ENCODE data around the gene HIVEP3. TPM values are rescaled to one million over a fixed set of nuclear protein-coding genes. Genes with fewer than 3 reads are reported as not detected.

The HIVEP3 gene
- polyA plus RNA-seq, 4 donors: 3.5 to 4.8 (median 4.6) TPM

DNA sequence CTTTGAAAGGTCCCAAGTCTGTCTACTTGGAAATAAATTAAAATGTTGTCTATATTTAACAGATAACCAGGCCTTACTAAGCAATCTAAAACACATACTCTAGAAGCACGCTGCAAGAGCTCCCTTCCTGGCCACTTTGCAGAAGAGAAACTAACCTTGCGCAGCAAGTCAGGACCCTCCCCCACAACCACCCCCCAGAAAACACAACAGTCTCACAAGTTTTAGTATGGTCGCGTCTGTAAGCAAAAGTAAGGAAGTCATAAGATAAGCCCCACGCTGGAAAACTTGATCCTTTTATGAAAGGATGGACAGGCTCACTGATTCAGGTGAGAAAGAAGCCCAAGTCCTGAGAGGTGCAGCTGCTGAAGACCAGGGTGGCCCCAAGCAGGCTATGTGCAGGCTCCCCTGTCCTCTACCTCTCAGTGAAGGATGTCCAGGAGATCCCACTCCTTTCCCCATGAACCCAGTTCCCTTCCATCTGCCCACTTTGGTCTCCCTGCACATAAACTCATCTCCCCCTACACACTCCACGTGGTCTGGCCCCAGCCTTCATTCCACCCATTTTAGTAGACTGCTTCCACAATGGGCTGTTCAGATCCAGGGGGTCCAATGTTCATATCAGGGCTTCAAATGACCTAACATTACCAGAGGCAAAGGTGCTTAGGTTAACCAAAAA lies 23.8 kb downstream of the HIVEP3 start:
- no peak for DNase-seq (ENCODE audit: low read depth in 4 of 4, low spot score in 2 of 4)

GRCh38 chr1:41894101-41894807 lies 24.5 kb downstream of the HIVEP3 start:
- no peak for DNase-seq (ENCODE audit: low read depth in 4 of 4, low spot score in 2 of 4)

DNA sequence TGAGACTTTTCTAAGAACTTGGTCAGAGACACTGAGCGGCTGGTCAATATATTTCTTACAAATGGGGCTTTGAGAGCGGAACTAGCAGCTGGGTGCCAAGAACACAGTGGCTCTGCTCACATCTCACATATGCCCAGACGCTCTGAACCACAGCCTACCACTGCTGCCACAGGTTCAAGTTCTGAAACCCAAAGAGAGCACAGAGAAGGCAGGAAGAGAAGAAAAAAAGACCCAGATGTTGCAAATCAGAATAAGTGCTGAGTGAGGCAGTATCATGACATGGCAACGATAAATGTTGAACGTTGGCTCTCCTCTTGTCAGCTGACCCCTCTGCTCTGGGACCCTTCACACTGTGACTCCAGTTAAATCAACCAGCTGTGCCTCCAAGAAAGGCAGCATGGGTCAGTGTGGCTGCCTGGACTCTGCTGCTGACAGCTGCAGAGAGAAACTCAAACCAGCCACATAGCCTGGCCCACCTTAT lies 26.4 kb downstream of the HIVEP3 start:
- peak in 1 of 4 donors; percentile 13 for DNase-seq (ENCODE audit: low read depth in 4 of 4, low spot score in 2 of 4)

DNA sequence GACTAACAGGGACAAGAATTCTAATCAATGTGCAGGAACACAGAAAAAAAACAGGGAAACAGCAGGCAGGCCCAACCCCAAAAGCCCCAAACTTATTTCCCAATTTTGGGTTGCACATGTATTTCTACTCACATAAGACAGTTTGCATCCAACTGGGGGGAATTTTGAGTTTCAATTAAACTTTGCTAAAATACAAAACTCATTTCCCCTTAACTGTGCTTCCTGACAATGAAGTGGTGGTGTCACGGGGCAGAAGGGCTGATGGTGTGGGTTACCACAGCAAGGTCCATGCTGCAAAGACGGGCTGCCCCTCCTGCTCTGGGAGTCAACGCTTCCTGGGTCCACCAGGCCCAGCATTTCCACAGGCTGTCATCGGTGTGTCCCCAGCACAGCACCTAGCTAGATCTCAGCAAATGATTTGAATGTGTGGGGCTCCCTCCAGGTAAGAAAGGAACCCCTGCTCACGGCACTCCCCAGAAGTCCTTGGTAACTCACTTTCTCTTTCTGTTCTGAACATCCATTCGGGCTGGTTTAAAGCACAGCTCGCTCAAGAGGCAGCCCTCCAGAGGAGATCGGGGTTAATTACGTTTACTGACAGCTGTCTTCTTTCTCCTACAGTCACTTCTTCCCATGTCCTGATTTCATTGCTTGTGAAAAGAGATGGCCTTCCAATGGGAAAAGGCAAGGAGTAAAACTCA lies 27.4 kb downstream of the HIVEP3 start:
- no peak for DNase-seq (ENCODE audit: low read depth in 4 of 4, low spot score in 2 of 4)

GRCh38 chr1:41890825-41891198 lies 27.9 kb downstream of the HIVEP3 start:
- DNase-seq (ENCODE audit: low read depth in 4 of 4, low spot score in 2 of 4): no peak

DNA sequence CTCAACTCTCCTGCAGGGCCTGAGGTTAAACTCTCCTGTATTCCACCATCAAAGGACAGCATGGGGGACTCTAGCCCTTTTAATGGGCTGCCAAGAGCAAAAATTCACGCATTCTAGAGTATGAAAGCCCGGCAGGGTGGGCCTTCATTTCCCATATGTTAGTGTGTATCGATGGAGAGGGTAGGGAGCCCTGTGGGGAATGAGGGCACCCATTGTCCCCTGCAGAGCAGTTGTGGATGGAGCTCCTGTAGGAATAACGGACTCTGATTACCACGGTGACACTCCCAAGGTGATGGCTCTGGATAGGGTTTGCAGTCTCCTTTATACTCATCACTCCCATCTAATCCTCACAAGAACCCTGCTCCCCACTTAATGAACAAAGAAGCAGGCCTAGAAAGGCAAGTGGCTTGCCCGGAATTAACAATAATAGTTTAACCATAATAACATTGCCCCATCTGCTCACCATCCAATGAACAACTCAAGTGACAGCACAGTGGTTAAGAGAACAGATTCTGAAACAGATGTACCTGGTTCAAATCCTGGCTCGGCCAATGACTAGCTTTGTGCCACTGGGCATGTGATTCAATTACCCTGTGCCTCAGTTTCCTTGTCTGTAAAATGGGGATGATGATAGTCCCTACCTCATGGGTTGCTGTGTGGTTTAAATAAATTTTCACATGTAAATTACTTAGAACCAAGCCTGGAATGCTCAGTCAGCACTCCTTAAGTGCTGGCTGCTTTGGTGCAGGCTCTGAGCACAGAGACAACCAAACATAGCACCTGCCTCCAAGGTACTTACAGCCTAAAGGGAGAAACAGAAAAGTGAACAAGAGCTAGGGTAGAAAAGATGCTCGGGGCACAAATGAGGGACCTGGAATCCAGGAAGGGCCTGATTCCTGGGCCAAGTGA lies 29.0 kb downstream of the HIVEP3 start:
- DNase-seq (ENCODE audit: low read depth in 4 of 4, low spot score in 2 of 4): no peak

- no peak for DNase-seq (ENCODE audit: low read depth in 4 of 4, low spot score in 2 of 4)
Measured at GRCh38 chr1:41888756-41889155, 30.0 kb downstream of the HIVEP3 start.

DNA sequence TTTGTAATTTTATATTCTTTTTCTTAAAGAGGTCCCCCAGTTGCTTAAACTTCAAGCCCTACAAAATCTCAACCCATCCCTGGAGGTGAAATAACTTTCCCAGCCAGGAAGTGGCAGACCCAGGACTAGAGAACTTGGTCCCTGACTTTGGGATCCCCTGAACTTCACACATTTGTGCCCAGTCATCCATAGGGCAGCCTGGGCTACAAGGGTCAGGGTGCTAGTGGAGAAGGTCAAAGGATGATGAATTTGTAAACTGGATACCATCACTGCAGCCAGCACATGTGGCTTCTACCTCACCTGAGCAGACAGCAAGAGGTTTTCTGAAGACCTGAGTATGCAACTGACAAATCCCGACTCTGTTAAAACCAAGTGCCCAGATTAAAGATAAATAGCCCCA lies 31.4 kb downstream of the HIVEP3 start:
- no peak for DNase-seq (ENCODE audit: low read depth in 4 of 4, low spot score in 2 of 4)

GRCh38 chr1:41884256-41885230 lies 34.2 kb downstream of the HIVEP3 start:
- DNase-seq (ENCODE audit: low read depth in 4 of 4, low spot score in 2 of 4): no peak

- DNase-seq (ENCODE audit: low read depth in 4 of 4, low spot score in 2 of 4): no peak
Measured at GRCh38 chr1:41883507-41883906, 35.2 kb downstream of the HIVEP3 start.

GRCh38 chr1:41882486-41882885 lies 36.2 kb downstream of the HIVEP3 start:
- no peak for DNase-seq (ENCODE audit: low read depth in 4 of 4, low spot score in 2 of 4)

- DNase-seq (ENCODE audit: low read depth in 4 of 4, low spot score in 2 of 4): no peak
Measured at GRCh38 chr1:41882068-41882477, 36.6 kb downstream of the HIVEP3 start.

DNA sequence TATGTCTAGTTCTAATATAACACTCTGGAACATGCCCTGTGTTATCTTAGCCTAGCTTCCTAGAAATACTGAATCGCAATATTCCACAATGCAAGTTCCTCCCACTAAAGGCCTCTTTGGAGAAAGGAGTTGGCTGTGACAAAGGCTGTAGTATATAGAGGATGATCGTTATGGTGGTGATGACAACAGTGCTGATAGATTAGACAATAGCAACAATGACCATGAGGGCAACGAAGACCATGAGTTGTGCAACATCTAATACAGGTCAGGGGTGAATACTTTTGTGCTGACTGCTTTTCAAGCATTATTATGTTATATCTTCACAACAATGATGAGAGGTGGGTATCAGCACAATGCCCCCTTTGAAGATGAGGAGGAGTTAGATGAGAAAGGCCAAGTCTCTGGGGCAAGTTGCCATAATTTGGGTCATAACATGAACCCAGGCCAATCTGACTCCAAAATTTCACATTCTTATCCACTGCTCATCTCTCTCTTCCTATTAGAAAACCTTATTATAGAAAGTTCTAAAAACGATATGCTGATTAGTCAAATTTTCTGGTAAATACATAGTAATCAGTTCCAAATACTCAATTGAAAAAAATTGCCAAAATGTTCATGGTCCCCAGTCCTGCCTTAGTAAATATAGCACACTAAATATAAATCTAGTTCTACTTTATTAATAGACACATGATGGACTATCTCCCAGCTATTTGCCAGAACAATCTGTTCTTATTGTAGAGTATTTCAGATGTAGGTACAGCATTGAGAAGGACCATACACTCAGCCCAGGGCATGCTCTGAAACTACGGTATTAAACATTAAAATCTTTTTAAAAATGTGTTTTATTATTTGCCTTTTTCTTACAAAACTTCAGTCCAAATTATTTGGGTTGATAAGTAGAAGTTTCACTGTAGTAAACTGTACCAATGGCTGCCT lies 37.5 kb downstream of the HIVEP3 start:
- no peak for DNase-seq (ENCODE audit: low read depth in 4 of 4, low spot score in 2 of 4)

GRCh38 chr1:41880261-41880660 lies 38.5 kb downstream of the HIVEP3 start:
- no peak for DNase-seq (ENCODE audit: low read depth in 4 of 4, low spot score in 2 of 4)

DNA sequence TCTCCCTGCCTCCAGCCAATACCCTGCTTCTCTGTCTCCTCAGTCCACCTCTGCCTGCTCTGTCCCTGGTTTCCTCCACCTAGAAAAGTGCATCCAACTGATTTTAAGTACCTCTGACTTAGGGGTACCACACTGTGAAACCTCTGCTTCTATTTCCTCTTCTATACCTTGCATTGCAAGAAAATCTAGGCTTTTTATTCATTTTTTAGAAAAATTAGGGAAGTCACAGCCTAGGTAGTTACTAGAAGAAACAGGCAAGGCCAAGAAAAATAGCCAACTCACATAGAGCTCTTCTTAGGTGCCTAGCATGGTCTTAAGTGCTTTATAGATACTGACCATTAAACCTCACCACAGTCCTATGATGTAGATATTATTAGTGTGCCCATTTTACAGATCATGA lies 39.1 kb downstream of the HIVEP3 start:
- no peak for DNase-seq (ENCODE audit: low read depth in 4 of 4, low spot score in 2 of 4)

DNA sequence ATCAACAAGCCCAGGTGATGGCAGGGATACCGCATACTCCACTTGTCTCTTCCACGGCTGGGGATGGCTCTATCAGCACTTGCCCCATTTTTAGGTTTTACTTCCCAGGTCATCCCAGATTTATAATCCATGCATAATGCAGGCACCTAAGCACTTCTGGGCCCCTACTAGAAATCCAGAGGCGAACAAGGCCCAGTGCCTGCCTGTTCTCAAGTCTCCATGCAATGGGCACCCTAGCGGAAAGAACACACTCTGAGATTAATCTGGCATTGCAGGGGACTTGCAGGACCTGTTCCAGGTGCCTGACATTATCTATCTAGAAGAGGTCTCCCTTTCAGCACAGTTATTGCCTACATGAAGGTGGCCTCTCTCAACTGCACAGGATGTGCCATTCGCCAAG lies 39.8 kb downstream of the HIVEP3 start:
- DNase-seq (ENCODE audit: low read depth in 4 of 4, low spot score in 2 of 4): no peak

- no peak for DNase-seq (ENCODE audit: low read depth in 4 of 4, low spot score in 2 of 4)
Measured at GRCh38 chr1:41878495-41878894, 40.2 kb downstream of the HIVEP3 start.

Measured in left renal cortex interstitium (tissue), 4 donors.